ENCODE results near the gene ADIG. TPM values are rescaled to one million over a fixed set of nuclear protein-coding genes. Genes with fewer than 3 reads are reported as not detected.
A peak's percentile ranks its signal among the peaks of the same experiment; 100 is the strongest.

The ADIG gene
- total RNA-seq, 4 donors from 2014 or later, result not detected

DNA sequence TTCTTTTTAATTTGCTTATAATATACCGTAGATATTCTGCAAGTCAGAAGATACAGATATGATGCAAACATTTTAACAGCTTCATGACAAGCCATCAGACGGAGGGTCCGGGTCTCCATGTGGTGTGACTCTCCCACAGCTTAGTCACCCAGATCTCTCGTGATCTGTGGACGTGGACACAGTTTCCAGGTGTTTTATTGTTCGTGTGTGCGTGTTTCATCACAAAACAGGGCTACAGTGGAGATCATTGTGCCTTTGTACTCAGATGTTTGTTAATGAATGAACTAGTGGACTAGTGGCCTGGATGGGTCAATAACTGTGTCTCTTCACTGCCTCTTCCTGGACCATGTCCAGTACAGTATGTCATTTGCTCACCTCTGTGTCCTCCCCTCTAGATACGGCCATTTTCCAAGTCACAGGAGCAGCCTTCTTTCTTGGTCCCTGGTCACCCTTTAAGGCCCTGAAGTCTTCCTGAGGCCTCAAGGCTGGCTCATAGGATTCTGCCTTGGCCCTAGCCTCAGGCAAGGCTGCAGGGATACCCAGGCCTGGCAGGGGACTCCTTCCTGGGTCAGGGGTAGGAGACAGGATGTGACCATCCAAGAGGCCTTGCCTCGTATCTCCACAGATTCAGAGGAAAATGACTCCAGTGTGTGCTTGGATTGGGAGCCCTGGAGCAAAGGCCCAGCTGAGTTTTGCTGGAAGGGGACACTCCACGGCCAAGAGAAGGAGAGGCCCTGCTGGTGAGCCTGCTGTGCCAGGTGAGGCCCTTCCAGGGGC is 4.6 kb downstream of the ADIG start:
- DNase-seq (ENCODE audit: extremely low spot score), result no peak
- Histone ChIP-seq H3K27me3 (peaks cover 0 to 65% (median 0%) of the 10 kb centered on the region in 4 donors), H3K9me3 (no peaks in the 10 kb centered on the region), H3K4me1 (no peaks in the 10 kb centered on the region), H3K27ac (replicated peaks in 1 of 4) (no peak overlapping the region), H3K36me3 (no peaks in the 10 kb centered on the region), H3K4me3 (no peak overlapping the region)
- TF ChIP-seq EP300 (IDR thresholded peaks at IDR 0.05), result no peak
- no peak for TF ChIP-seq POLR2AphosphoS5 (IDR thresholded peaks at IDR 0.05)
- TF ChIP-seq, protein P1, sequence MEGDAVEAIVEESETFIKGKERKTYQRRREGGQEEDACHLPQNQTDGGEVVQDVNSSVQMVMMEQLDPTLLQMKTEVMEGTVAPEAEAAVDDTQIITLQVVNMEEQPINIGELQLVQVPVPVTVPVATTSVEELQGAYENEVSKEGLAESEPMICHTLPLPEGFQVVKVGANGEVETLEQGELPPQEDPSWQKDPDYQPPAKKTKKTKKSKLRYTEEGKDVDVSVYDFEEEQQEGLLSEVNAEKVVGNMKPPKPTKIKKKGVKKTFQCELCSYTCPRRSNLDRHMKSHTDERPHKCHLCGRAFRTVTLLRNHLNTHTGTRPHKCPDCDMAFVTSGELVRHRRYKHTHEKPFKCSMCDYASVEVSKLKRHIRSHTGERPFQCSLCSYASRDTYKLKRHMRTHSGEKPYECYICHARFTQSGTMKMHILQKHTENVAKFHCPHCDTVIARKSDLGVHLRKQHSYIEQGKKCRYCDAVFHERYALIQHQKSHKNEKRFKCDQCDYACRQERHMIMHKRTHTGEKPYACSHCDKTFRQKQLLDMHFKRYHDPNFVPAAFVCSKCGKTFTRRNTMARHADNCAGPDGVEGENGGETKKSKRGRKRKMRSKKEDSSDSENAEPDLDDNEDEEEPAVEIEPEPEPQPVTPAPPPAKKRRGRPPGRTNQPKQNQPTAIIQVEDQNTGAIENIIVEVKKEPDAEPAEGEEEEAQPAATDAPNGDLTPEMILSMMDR (IDR thresholded peaks at IDR 0.05), result no peak
- TF ChIP-seq POLR2A (IDR thresholded peaks at IDR 0.05; ENCODE audit: low read depth), result no peak
- intact Hi-C loops (cut with DNase I), result no loop called here
- WGBS, result 81% methylated on average over 9 of the region's 10 CpGs

DNA sequence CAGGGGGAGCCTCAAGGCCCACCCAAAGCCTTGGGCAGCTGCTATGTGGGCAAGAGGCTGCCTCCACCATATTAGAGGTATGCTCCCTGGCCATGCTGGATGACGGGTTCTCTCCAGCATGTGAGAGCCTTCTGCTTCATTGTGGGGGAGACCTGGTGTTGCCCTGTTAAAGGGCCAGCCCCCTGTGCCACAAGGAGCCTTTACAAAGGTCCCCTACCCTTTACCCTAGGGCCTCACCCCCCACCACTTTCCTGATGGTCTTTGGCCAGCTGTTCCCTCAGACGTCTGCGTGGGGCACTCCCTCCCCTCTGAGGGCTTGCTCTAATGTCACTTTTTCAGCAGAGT is 5.2 kb downstream of the ADIG start:
- 74% methylated on average over 3 of the region's 3 CpGs for WGBS
- intact Hi-C loops (cut with DNase I), result no loop called here

DNA sequence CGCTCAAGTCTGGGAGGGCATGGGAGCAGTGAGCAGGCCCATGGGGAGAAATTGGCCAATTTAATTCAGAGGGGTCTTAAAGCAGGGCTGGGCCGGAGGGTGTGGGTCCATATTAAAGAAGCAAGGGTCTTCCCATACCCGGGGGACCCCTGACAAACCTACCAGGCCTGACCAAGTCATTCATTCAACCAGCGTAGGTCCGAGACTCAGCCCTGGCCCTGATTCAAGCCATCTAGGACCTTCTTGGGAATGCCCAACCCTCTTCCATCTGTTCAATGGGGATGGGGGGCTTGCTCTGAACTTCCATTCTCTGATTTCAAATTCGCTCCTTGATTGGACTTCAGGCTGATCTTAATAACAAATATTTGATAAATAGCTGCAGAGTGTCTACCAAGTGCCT is 7.3 kb downstream of the ADIG start:
- Histone ChIP-seq H3K27ac (replicated peaks in 1 of 4) (no peak overlapping the region), H3K4me1 (no peaks in the 10 kb centered on the region), H3K4me3 (no peak overlapping the region), H3K9me3 (no peaks in the 10 kb centered on the region), H3K27me3 (peaks cover 0 to 75% (median 0%) of the 10 kb centered on the region in 4 donors), H3K36me3 (no peaks in the 10 kb centered on the region)
- WGBS, result 94% methylated on average over 6 of the region's 6 CpGs
- peak; percentile 55 for DNase-seq (ENCODE audit: extremely low spot score)
- intact Hi-C loops (cut with DNase I), result no loop called here
- TF ChIP-seq POLR2A (IDR thresholded peaks at IDR 0.05; ENCODE audit: low read depth), result no peak
- TF ChIP-seq POLR2AphosphoS5 (IDR thresholded peaks at IDR 0.05), result no peak
- TF ChIP-seq EP300 (IDR thresholded peaks at IDR 0.05), result no peak
- TF ChIP-seq, protein P1 (IDR thresholded peaks at IDR 0.05), result no peak

More for the DNA sequence above, 5.2 kb downstream of the ADIG start:
- H3K27me3 ChIP-seq, result peaks cover 0 to 70% (median 0%) of the 10 kb centered on the region in 4 donors
- no peaks in the 10 kb centered on the region for H3K4me1 ChIP-seq
- H3K9me3 ChIP-seq, result no peaks in the 10 kb centered on the region
- TF ChIP-seq, protein P1 (IDR thresholded peaks at IDR 0.05), result no peak
- TF ChIP-seq POLR2A (IDR thresholded peaks at IDR 0.05; ENCODE audit: low read depth), result no peak
- no peak for TF ChIP-seq EP300 (IDR thresholded peaks at IDR 0.05)
- TF ChIP-seq POLR2AphosphoS5 (IDR thresholded peaks at IDR 0.05), result no peak
- no peak overlapping the region for H3K4me3 ChIP-seq
- H3K36me3 ChIP-seq, result no peaks in the 10 kb centered on the region
- DNase-seq (ENCODE audit: extremely low spot score), result no peak
- H3K27ac ChIP-seq (replicated peaks in 1 of 4), result no peak overlapping the region

DNA sequence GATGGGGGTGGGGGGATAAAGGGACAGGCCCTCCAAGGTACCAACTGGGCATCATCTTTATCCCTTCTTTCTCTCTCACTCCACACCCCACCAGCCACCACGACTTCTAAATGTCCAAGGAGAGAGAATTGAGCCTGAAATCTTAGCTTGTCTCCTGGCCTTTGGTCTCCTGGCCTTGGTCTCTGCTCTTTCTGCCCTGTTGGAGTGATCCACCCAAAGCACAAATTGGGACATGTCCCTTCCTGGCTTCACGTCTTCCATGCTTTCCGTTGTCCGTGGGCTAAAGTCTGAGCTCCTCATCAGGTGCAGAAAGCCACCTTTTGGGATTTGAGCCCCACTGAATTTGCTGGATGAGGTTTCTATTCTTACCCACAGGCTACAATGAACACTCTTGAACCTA is 8.4 kb downstream of the ADIG start:
- peak; percentile 77 for DNase-seq (ENCODE audit: extremely low spot score)
- Histone ChIP-seq H3K27me3 (peaks cover 0 to 65% (median 0%) of the 10 kb centered on the region in 4 donors), H3K36me3 (no peaks in the 10 kb centered on the region), H3K4me3 (no peak overlapping the region), H3K9me3 (no peaks in the 10 kb centered on the region), H3K27ac (replicated peaks in 1 of 4) (no peak overlapping the region), H3K4me1 (no peaks in the 10 kb centered on the region)
- intact Hi-C loops (cut with DNase I), result no loop called here
- no peak for TF ChIP-seq POLR2AphosphoS5 (IDR thresholded peaks at IDR 0.05)
- TF ChIP-seq, protein P1 (IDR thresholded peaks at IDR 0.05), result no peak
- no peak for TF ChIP-seq POLR2A (IDR thresholded peaks at IDR 0.05; ENCODE audit: low read depth)
- no peak for TF ChIP-seq EP300 (IDR thresholded peaks at IDR 0.05)
- WGBS, result 78% methylated on average over 4 of the region's 4 CpGs
